Right lobe of liver (tissue), 6 donors: ENCODE measurements around the gene MCM8. TPM values are rescaled to one million over a fixed set of nuclear protein-coding genes. Genes with fewer than 3 reads are reported as not detected.

ENCODE experiments used
- ATAC-seq, 4 donors: fragments of 200-7000 bp; cut with Tn5 transposase; one replicate each; pipeline ENCODE4 v1.9.1; 2020; ENCODE audit warnings: mild to moderate bottlenecking in 4 of 4, moderate library complexity in 4 of 4
- DNase-seq, 3 donors: peaks; one replicate each; pipeline ENCODE4 v3.0.0-alpha.2; 2020
- H3K27ac ChIP-seq, 3 donors: fragments of 200-600 bp; one replicate each; pipeline ENCODE4 v1.8.0; 2022
- H3K27me3 ChIP-seq, 2 donors: fragments of 200-600 bp; one replicate each; pipeline ENCODE4 v1.8.0; 2022
- H3K36me3 ChIP-seq, 4 donors: fragments of 200-600 bp; sonication (generic) in 1 of 4; one replicate each; pipeline versions ENCODE4 v1.5.1 to v1.8.0; 2017 to 2022; ENCODE audit warnings: control low read depth in 1 of 4
- H3K4me1 ChIP-seq, 4 donors: fragments of 200-600 bp; sonication (generic) in 1 of 4; one replicate each; pipeline versions ENCODE4 v1.5.1 to v1.8.0; 2017 to 2022; ENCODE audit warnings: control low read depth in 1 of 4
- H3K4me3 ChIP-seq, 3 donors: fragments of 200-600 bp; one replicate each; pipeline ENCODE4 v1.8.0; 2022
- H3K9me3 ChIP-seq, 4 donors: fragments of 200-600 bp; sonication (generic) in 1 of 4; one replicate each; pipeline versions ENCODE4 v1.5.1 to v1.8.0; 2017 to 2022; ENCODE audit warnings: control low read depth in 1 of 4
- POLR2A ChIP-seq: fragments of 450-650 bp; IDR thresholded peaks from one replicate; pipeline ENCODE4 v1.6.1; 2017; ENCODE audit warnings: antibody characterized with exemption, mild to moderate bottlenecking
- WGBS: methylation state at CpG from one replicate; pipeline ENCODE4 v1.1.6; 2018; ENCODE audit warnings: low coverage, low lambda C conversion rate; ENCODE audit not compliant: insufficient coverage; ENCODE audit errors: missing lambda C conversion rate; 5-methylcytosine and 5-hydroxymethylcytosine counted together
- intact Hi-C, 2 donors: fragments of 100-400 bp; cut with DNase I; formaldehyde crosslinking; loops; one replicate each; pipeline versions ENCODE4 v1.11.2 to v1.14.1; 2022
- total RNA-seq, 6 experiments: library from RNA; depleted of rRNA in 2 of 6; stranded (reverse); fragments of >200 nt in 2 of 6; fragmentation: NEBNext Ultra II Directional in 3 of 6; extraction: Animal tissue kit (Norgen Biotek cat#: 25700) in 3 of 6; gene quantifications; one replicate each; pipeline versions ENCODE4 v1.1.0 to v1.2.4, GENCODE V29; 2016 to 2023
- TF ChIP-seq, protein P1 (sequence below), 4 donors: fragments of 200-600 bp in 3 of 4; fragments of 450-650 bp in 1 of 4; IDR thresholded peaks; one replicate each; pipeline versions ENCODE4 v1.5.1 to v1.8.0; 2016 to 2022; ENCODE audit warnings: antibody characterized with exemption in 4 of 4, mild to moderate bottlenecking in 2 of 4
- donor health status: DM: no; HTN: yes; CAD: no.
- donor health status: DM: no; HTN: no; CAD: no.
- donor health status: DM: no; HTN: no; CAD: no.
- donor health status: DM: no; HTN: yes; CAD: no.
- donor health status: DM: no; HTN: yes; CAD: no.

Gene MCM8
- total RNA-seq, 6 experiments from 2014 or later: 1.4 to 2.5 (median 1.6) TPM

DNA sequence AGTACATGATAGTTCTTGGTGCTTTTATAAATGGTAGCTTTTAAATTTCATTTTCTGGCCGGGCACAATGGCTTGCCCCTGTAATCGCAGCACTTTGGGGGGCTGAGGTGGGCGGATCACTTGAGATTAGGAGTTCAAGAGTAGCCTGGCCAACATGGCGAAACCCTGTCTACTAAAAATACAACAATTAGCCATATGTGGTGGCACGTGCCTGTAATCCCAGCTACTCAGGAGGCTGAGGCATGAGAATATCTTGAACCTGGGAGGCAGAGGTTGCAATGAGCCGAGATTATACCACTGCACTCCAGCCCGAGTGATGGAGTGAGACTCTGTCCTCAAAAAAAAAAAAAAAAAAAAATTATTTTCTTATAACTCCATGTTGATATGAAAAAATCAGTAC, 67.4 kb downstream of the MCM8 start:
- intact Hi-C loops: loop anchor here in 1 of 2 donors (10.0 kb wide), 1 partner anchor 47 kb away; no protein-coding TSS in a partner anchor
- ATAC-seq (no peak), DNase-seq (no peak)
- Histone ChIP-seq H3K9me3 (no peaks in the 10 kb centered on the region), H3K27me3 (no peaks in the 10 kb centered on the region), H3K36me3 (peaks cover 0 to 36% (median 10%) of the 10 kb centered on the region in 4 donors), H3K27ac (no peak overlapping the region), H3K4me3 (no peak overlapping the region), H3K4me1 (peaks cover 0 to under 1% (median 0%) of the 10 kb centered on the region in 4 donors)
- no peak for TF ChIP-seq POLR2A
- TF ChIP-seq, protein P1, sequence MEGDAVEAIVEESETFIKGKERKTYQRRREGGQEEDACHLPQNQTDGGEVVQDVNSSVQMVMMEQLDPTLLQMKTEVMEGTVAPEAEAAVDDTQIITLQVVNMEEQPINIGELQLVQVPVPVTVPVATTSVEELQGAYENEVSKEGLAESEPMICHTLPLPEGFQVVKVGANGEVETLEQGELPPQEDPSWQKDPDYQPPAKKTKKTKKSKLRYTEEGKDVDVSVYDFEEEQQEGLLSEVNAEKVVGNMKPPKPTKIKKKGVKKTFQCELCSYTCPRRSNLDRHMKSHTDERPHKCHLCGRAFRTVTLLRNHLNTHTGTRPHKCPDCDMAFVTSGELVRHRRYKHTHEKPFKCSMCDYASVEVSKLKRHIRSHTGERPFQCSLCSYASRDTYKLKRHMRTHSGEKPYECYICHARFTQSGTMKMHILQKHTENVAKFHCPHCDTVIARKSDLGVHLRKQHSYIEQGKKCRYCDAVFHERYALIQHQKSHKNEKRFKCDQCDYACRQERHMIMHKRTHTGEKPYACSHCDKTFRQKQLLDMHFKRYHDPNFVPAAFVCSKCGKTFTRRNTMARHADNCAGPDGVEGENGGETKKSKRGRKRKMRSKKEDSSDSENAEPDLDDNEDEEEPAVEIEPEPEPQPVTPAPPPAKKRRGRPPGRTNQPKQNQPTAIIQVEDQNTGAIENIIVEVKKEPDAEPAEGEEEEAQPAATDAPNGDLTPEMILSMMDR (IDR thresholded peaks at IDR 0.05): no peak
- WGBS: 92% methylated on average over 7 of the region's 7 CpGs

DNA sequence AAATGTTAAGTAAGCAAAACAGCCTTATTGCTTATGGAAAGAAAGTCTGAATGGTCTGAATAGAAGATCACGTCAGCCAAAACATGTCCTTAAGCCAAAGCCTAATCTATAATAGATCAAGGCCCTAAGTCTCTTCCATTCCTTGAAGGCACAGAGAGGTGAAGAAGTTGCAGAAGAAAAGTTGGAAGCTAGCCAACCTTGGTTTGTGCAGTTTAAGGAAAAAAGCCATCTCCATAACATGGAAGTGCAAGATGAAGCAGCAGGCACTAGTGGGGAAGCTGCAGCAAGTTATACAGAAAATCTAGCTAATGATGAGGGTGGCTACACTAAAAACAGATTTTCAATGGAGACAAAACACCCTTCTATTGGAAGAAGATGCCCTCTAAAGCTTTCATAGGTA, 74.3 kb downstream of the MCM8 start:
- WGBS: 100% methylated on average over 1 of the region's 1 CpG

DNA sequence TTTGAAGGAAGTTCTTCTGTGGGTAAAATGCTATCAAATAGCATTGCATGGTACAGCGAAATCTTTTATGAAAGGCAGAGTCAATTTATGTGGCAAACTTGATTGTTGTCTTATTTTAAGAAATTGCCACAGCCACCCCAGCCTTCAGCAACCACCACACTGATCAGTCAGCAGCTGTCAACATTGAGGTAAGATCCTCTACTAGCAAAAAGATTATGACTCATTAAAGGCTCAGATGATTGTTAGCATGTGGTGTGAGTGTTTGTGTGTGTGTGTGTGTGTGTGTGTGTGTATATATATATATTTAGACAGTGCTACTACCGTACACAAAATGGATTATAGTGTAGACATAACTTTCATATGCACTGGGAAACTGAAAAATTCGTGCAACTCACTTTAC, 75.6 kb downstream of the MCM8 start:
- no peaks in the 10 kb centered on the region for H3K27me3 ChIP-seq
- DNase-seq: no peak
- no peaks in the 10 kb centered on the region for H3K4me1 ChIP-seq
- no peak for TF ChIP-seq POLR2A
- TF ChIP-seq, protein P1 (IDR thresholded peaks at IDR 0.05): no peak
- no peak overlapping the region for H3K27ac ChIP-seq
- no peak overlapping the region for H3K4me3 ChIP-seq
- intact Hi-C loops: no loop called here
- WGBS: 82% methylated on average over 3 of the region's 3 CpGs
- H3K36me3 ChIP-seq: peaks cover 0 to 33% (median 0%) of the 10 kb centered on the region in 4 donors
- no peaks in the 10 kb centered on the region for H3K9me3 ChIP-seq
- ATAC-seq: no peak

More for the DNA sequence above, 74.3 kb downstream of the MCM8 start:
- Histone ChIP-seq H3K27ac (no peak overlapping the region), H3K4me1 (no peaks in the 10 kb centered on the region), H3K36me3 (peaks cover 0 to 33% (median 0%) of the 10 kb centered on the region in 4 donors), H3K27me3 (no peaks in the 10 kb centered on the region), H3K9me3 (no peaks in the 10 kb centered on the region), H3K4me3 (no peak overlapping the region)
- ATAC-seq (no peak), DNase-seq (no peak)
- intact Hi-C loops: no loop called here
- no peak for TF ChIP-seq POLR2A
- TF ChIP-seq, protein P1 (IDR thresholded peaks at IDR 0.05): no peak

DNA sequence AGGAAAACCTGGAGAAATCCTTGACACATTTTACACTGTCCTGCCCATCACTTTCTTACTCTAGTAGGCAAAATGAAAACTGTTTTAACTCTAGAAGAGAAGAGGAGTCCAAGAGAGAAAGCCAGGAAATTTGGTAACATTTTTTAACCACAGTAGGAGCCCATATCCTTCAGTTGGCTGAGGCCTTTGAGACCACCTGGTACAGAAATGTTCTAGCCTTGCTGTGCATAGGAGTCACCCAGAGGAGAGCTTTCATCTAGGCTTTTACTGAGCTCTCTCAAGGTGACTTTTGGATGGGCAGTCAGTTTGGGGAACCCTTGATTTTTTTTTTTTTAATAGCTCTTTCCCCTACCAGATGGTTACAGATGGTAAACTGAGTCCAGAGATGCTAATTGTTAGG, 78.4 kb downstream of the MCM8 start:
- DNase-seq (no peak), ATAC-seq (no peak)
- peaks cover 0 to 41% (median 1%) of the 10 kb centered on the region in 4 donors for H3K36me3 ChIP-seq
- TF ChIP-seq, protein P1 (IDR thresholded peaks at IDR 0.05): no peak
- no peak for TF ChIP-seq POLR2A
- H3K9me3 ChIP-seq: no peaks in the 10 kb centered on the region
- no peak overlapping the region for H3K27ac ChIP-seq
- H3K4me1 ChIP-seq: no peaks in the 10 kb centered on the region
- intact Hi-C loops: no loop called here
- no peak overlapping the region for H3K4me3 ChIP-seq
- no peaks in the 10 kb centered on the region for H3K27me3 ChIP-seq

DNA sequence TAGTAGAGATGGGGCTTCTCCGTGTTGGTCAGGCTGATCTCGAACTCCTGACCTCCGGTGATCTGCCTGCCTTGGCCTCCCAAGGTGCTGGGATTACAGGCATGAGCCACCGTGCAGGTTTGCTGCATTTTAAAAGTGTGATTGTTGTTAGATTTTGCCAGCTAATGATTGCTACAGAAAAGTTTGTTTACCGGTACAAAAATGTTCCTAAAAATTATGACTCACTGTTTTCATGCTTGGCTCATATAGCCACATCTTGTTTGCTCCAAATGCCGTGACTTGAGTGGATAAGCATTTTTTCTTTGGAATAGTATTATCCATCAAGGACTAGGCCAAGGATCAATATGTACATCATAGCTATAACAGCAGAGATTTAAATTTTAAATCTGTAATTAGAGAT, 79.1 kb downstream of the MCM8 start:
- DNase-seq (no peak), ATAC-seq (peak in 1 of 4 donors; percentile 58)
- TF ChIP-seq, protein P1 (IDR thresholded peaks at IDR 0.05): no peak
- TF ChIP-seq POLR2A: no peak
- 50% methylated on average over 4 of the region's 6 CpGs for WGBS
- Histone ChIP-seq H3K27me3 (no peaks in the 10 kb centered on the region), H3K4me1 (no peaks in the 10 kb centered on the region), H3K9me3 (no peaks in the 10 kb centered on the region), H3K4me3 (no peak overlapping the region), H3K27ac (no peak overlapping the region), H3K36me3 (peaks cover 0 to 41% (median 8%) of the 10 kb centered on the region in 4 donors)
- intact Hi-C loops: no loop called here
